ENCODE measurements around the gene GNL3. TPM values are rescaled to one million over a fixed set of nuclear protein-coding genes. Genes with fewer than 3 reads are reported as not detected.

The GNL3 gene
- total and polyA plus RNA-seq, 2 of the 8 experiments (the other 6 are each of a cell fraction or from before 2014, with no cell fraction given) = 45.5 to 184 TPM

GRCh38 chr3:52684184-52684583 lies 1.6 kb upstream of the GNL3 start:
- POLR2A ChIA-PET (ENCODE audit: partially characterized antibody) = interaction anchor here (0.6 to 16.2 kb wide), 4 partner anchors 19 to 444 kb away, joined by 3 to 347 read pairs (median 54); partner anchors contain the start of genes GLT8D1 and SPCS1
- peaks cover 9 to 84% of the 10 kb centered on the region in 2 experiments for H3K79me2 ChIP-seq (ENCODE audit: control insufficient read depth in 1 of 2, insufficient read depth in 2 of 2, low read length in 2 of 2)
- H4K8ac ChIP-seq (ENCODE audit: extremely low read depth, insufficient read depth, low read length) = no peak overlapping the region
- H2BK15ac ChIP-seq (ENCODE audit: low read length) = no peak overlapping the region
- H2BK5ac ChIP-seq (ENCODE audit: low read depth, low read length) = no peak overlapping the region
- peaks cover 0 to 3% of the 10 kb centered on the region in 2 experiments for H4K20me1 ChIP-seq (replicated peaks in 1 of 2; ENCODE audit: control insufficient read depth in 1 of 2, insufficient read depth in 2 of 2, low read length in 2 of 2)
- H2BK12ac ChIP-seq (ENCODE audit: low read depth, low read length) = no peak overlapping the region
- H3K4me2 ChIP-seq (ENCODE audit: insufficient read depth in 1 of 2, low read depth in 2 of 2, low read length in 2 of 2) = peak overlapping the region in 1 of 2 experiments; percentile 60; a peak in 1 of 4 replicates
- H2AK5ac ChIP-seq (ENCODE audit: low read depth, low read length) = no peak overlapping the region
- H3K27ac ChIP-seq (ENCODE audit: low read depth, low read length) = no peak overlapping the region
- H3K14ac ChIP-seq (ENCODE audit: insufficient read length) = no peak overlapping the region
- H3K79me1 ChIP-seq (ENCODE audit: low read depth, low read length) = peaks cover 5% of the 10 kb centered on the region; the same call in 1 of the 2 replicates
- H3K4me3 ChIP-seq (ENCODE audit: extremely low read depth in 1 of 4, insufficient read depth in 2 of 4, low read depth in 3 of 4, low read length in 4 of 4) = peak overlapping the region in 1 of 4 experiments; percentile 93; a peak in 2 of 8 replicates
- H4K91ac ChIP-seq (replicated peaks; ENCODE audit: insufficient read length, low read length) = no peak overlapping the region
- H3K36me3 ChIP-seq (ENCODE audit: control insufficient read depth in 2 of 4, insufficient read depth in 4 of 4, low read length in 3 of 4) = peaks cover 20 to 35% (median 24%) of the 10 kb centered on the region in 4 experiments
- no peaks in the 10 kb centered on the region for H3K27me3 ChIP-seq (replicated peaks in 1 of 4; ENCODE audit: control insufficient read depth in 3 of 4, extremely low read depth in 1 of 4, insufficient read depth in 3 of 4, low read length in 3 of 4)
- no peak overlapping the region for H3K9ac ChIP-seq (replicated peaks in 1 of 4; ENCODE audit: extremely low read depth in 1 of 4, low read depth in 3 of 4, low read length in 3 of 4)
- no peak overlapping the region for H2AFZ ChIP-seq (ENCODE audit: low read length)
- H3K9me3 ChIP-seq (ENCODE audit: insufficient read depth in 2 of 2, low read depth in 1 of 2, low read length in 1 of 2) = no peaks in the 10 kb centered on the region
- H3K56ac ChIP-seq (replicated peaks; ENCODE audit: insufficient read length, low read depth, low read length) = no peak overlapping the region
- CTCF ChIA-PET (ENCODE audit: partially characterized antibody) = no interaction called here
- H2BK20ac ChIP-seq (ENCODE audit: low read length) = no peak overlapping the region
- 88% methylated on average over 5 of the region's 5 CpGs; no CpG with 5 or more reads in 1 of the 2 experiments for WGBS, 2 experiments (ENCODE audit: extremely low coverage in 1 of 2, insufficient coverage in 1 of 2, insufficient read length in 1 of 2, insufficient replicate concordance in 2 of 2, low coverage in 1 of 2, low lambda C conversion rate in 2 of 2, missing lambda C conversion rate in 1 of 2)
- H3K18ac ChIP-seq (ENCODE audit: extremely low read depth, low read length) = no peak overlapping the region
- H3K23me2 ChIP-seq (ENCODE audit: low read depth, low read length) = no peaks in the 10 kb centered on the region
- no peak overlapping the region for H2BK120ac ChIP-seq (replicated peaks; ENCODE audit: low read depth, low read length)
- H4K5ac ChIP-seq (ENCODE audit: insufficient read length, low read depth, low read length) = no peak overlapping the region
- DNase-seq (ENCODE audit: low read depth in 1 of 2, low spot score in 2 of 2) = no peak
- H3K4ac ChIP-seq (replicated peaks; ENCODE audit: insufficient read length, low read depth, low read length) = no peak overlapping the region
- H3K4me1 ChIP-seq (replicated peaks in 1 of 4; ENCODE audit: control insufficient read depth in 3 of 4, insufficient read depth in 4 of 4, low read length in 3 of 4) = peaks cover 0 to 2% (median under 1%) of the 10 kb centered on the region in 4 experiments; a peak in 3 of 7 replicates
- H3K23ac ChIP-seq (ENCODE audit: insufficient read length) = no peak overlapping the region
- no peak for FAIRE-seq
- TF ChIP-seq JUN (IDR thresholded peaks at IDR 0.05; ENCODE audit: low read depth, low read length) (no peak), CTBP2 (IDR thresholded peaks at IDR 0.05; ENCODE audit: borderline replicate concordance, insufficient read depth, insufficient read length, low read length) (no peak), PHF8 (conservative IDR thresholded peaks at IDR 0.05; ENCODE audit: low read depth, low read length) (no peak), TEAD4 (IDR thresholded peaks at IDR 0.05; ENCODE audit: low read depth, low read length) (no peak)

All from H1 (cell line).